HepG2 (cell line): Measurements from ENCODE around the gene ACADVL. TPM values are rescaled to one million over a fixed set of nuclear protein-coding genes. Genes with fewer than 3 reads are reported as not detected.

Source experiments
- BCL6 ChIP-seq: IDR thresholded peaks from 2 replicates; pipeline ENCODE4 v1.6.1; 2016; ENCODE audit warnings: missing genetic modification reagents, missing compliant biosample characterization
- CC2D1A ChIP-seq: sonication (generic); formaldehyde crosslinking; IDR thresholded peaks from 2 replicates; pipeline ENCODE4 v1.8.1; 2023; ENCODE audit warnings: mild to moderate bottlenecking, missing genetic modification reagents
- ELF3 ChIP-seq: IDR thresholded peaks from 2 replicates; pipeline ENCODE4 v1.6.1; 2016; ENCODE audit warnings: missing genetic modification reagents, missing compliant biosample characterization
- FLYWCH1 ChIP-seq: sonication (generic); formaldehyde crosslinking; IDR thresholded peaks from 2 replicates; pipeline ENCODE4 v1.8.1; 2023; ENCODE audit warnings: mild to moderate bottlenecking, missing genetic modification reagents
- FOXK1 ChIP-seq: sonication (generic); formaldehyde crosslinking; IDR thresholded peaks from 2 replicates; pipeline ENCODE4 v1.4.0; 2020; ENCODE audit warnings: low read depth, missing genetic modification reagents, borderline replicate concordance
- GLI4 ChIP-seq: sonication (generic); formaldehyde crosslinking; IDR thresholded peaks from 2 replicates; pipeline ENCODE4 v1.5.1; 2020; ENCODE audit warnings: missing genetic modification reagents, mild to moderate bottlenecking, moderate library complexity, borderline replicate concordance
- GMEB2 ChIP-seq: IDR thresholded peaks from 2 replicates; pipeline ENCODE4 v1.6.1; 2016; ENCODE audit warnings: missing biosample characterization, missing genetic modification reagents, low read depth
- HOXD1 ChIP-seq: sonication (generic); formaldehyde crosslinking; IDR thresholded peaks from 2 replicates; pipeline ENCODE4 v1.5.0; 2020; ENCODE audit warnings: missing genetic modification reagents
- KAT7 ChIP-seq: IDR thresholded peaks from 2 replicates; pipeline ENCODE4 v1.6.1; 2018; ENCODE audit warnings: borderline replicate concordance, missing compliant biosample characterization
- PBX3 ChIP-seq: sonication (generic); formaldehyde crosslinking; IDR thresholded peaks from 2 replicates; pipeline ENCODE4 v1.8.1; 2023; ENCODE audit warnings: missing genetic modification reagents, inconsistent platforms, borderline replicate concordance
- PLRG1 ChIP-seq: fragments of 450-650 bp; conservative IDR thresholded peaks from 2 replicates; pipeline ENCODE4 v1.6.1; 2016
- TBL1XR1 ChIP-seq: fragments of 150-350 bp; IDR thresholded peaks from 2 replicates; pipeline ENCODE4 v1.6.1; 2014; ENCODE audit warnings: borderline replicate concordance, low read length; ENCODE audit not compliant: partially characterized antibody
- TMF1 ChIP-seq: sonication (generic); formaldehyde crosslinking; IDR thresholded peaks from 2 replicates; pipeline ENCODE4 v1.8.1; 2022; ENCODE audit warnings: low read depth, missing genetic modification reagents
- ZBTB8A ChIP-seq: sonication (generic); formaldehyde crosslinking; IDR thresholded peaks from 2 replicates; pipeline ENCODE4 v1.4.0; 2020; ENCODE audit warnings: mild to moderate bottlenecking, low read depth, missing genetic modification reagents, borderline replicate concordance
- ZFP90 ChIP-seq: sonication (generic); formaldehyde crosslinking; IDR thresholded peaks from 2 replicates; pipeline ENCODE4 v1.8.0; 2022; ENCODE audit warnings: missing genetic modification reagents, mild to moderate bottlenecking, inconsistent platforms, borderline replicate concordance
- ZFX ChIP-seq: sonication (generic); formaldehyde crosslinking; IDR thresholded peaks from 2 replicates; pipeline ENCODE4 v1.4.0; 2020; ENCODE audit warnings: mild to moderate bottlenecking, low read depth, missing genetic modification reagents, moderate library complexity
- ZMYM4 ChIP-seq: sonication (generic); formaldehyde crosslinking; IDR thresholded peaks from 2 replicates; pipeline ENCODE4 v1.8.1; 2023; ENCODE audit warnings: mild to moderate bottlenecking, missing genetic modification reagents
- ZNF335 ChIP-seq: sonication (generic); formaldehyde crosslinking; IDR thresholded peaks from 2 replicates; pipeline ENCODE4 v1.4.0; 2020; ENCODE audit warnings: missing genetic modification reagents
- ZNF451 ChIP-seq: sonication (generic); formaldehyde crosslinking; IDR thresholded peaks from 2 replicates; pipeline ENCODE4 v1.5.0; 2020; ENCODE audit warnings: mild to moderate bottlenecking, missing genetic modification reagents
- ZNF564 ChIP-seq: sonication (generic); formaldehyde crosslinking; IDR thresholded peaks from 2 replicates; pipeline ENCODE4 v1.8.1; 2023; ENCODE audit warnings: mild to moderate bottlenecking, missing genetic modification reagents
- ZNF572 ChIP-seq: sonication (generic); formaldehyde crosslinking; IDR thresholded peaks from 2 replicates; pipeline ENCODE4 v1.5.1; 2020; ENCODE audit warnings: mild to moderate bottlenecking, missing genetic modification reagents
- ZNF577 ChIP-seq: sonication (generic); formaldehyde crosslinking; IDR thresholded peaks from 2 replicates; pipeline ENCODE4 v1.4.0; 2020; ENCODE audit warnings: mild to moderate bottlenecking, low read depth, missing genetic modification reagents, borderline replicate concordance
- ZNF580 ChIP-seq: IDR thresholded peaks from 2 replicates; pipeline ENCODE4 v1.6.1; 2016; ENCODE audit warnings: low read depth, borderline replicate concordance
- ZNF737 ChIP-seq: sonication (generic); formaldehyde crosslinking; IDR thresholded peaks from 2 replicates; pipeline ENCODE4 v1.5.0; 2020; ENCODE audit warnings: missing genetic modification reagents, mild to moderate bottlenecking, borderline replicate concordance
- ZNF768 ChIP-seq: sonication (generic); formaldehyde crosslinking; IDR thresholded peaks from 2 replicates; pipeline ENCODE4 v1.4.0; 2020; ENCODE audit warnings: missing genetic modification reagents
- ZNF788 ChIP-seq: sonication (generic); formaldehyde crosslinking; IDR thresholded peaks from 2 replicates; pipeline ENCODE4 v1.5.0; 2020; ENCODE audit warnings: mild to moderate bottlenecking, missing genetic modification reagents, borderline replicate concordance
- polyA plus RNA-seq, 8 experiments: library from polyadenylated mRNA; depleted of rRNA in 3 of 8; stranded (reverse) in 7 of 8; unstranded in 1 of 8; fragments of >200 nt; fragmentation: Illumina TruSeq in 4 of 8; extraction: Trizol in 4 of 8; gene quantifications; 2 replicates each; pipeline versions ENCODE4 v1.2.1 to v1.2.3, GENCODE V29; 2011 to 2016; ENCODE audit warnings: low read depth in 4 of 8, missing spikeins in 1 of 8, mixed read lengths in 1 of 8; ENCODE audit not compliant: insufficient read depth in 1 of 8
- total RNA-seq, 5 experiments: library from RNA; depleted of rRNA; stranded (reverse); fragments of >200 nt; fragmentation: Illumina TruSeq; extraction: Trizol; gene quantifications; 2 replicates each; pipeline ENCODE4 v1.2.3, GENCODE V29; 2016; ENCODE audit warnings: low read depth in 1 of 5

ACADVL gene
- total and polyA plus RNA-seq, 2 of the 13 experiments (the other 11 are each of a cell fraction or from before 2014, with no cell fraction given) = 219 to 412 TPM

GRCh38 chr17:7184091-7184488, 35.6 kb upstream of the ACADVL start (continued):
- TF ChIP-seq TBL1XR1 (no peak), ZNF564 (CRISPR knock-in tag) (peak; percentile 64; the same call in 1 of the 2 replicates), FOXK1 (CRISPR knock-in tag) (no peak), ZNF572 (no peak), GLI4 (CRISPR knock-in tag) (no peak), ZMYM4 (CRISPR knock-in tag) (no peak), ZNF788 (CRISPR knock-in tag) (peak; percentile 51; the same call in 1 of the 2 replicates), ZNF451 (CRISPR knock-in tag) (no peak), CC2D1A (CRISPR knock-in tag) (no peak), FLYWCH1 (CRISPR knock-in tag) (no peak), ZNF737 (CRISPR knock-in tag) (no peak), HOXD1 (CRISPR knock-in tag) (no peak), ELF3 (peak; percentile 83), ZNF335 (no peak), BCL6 (CRISPR knock-in tag) (peak; percentile 11; the same call in 1 of the 2 replicates), ZFX (peak; percentile 81), ZNF580 (no peak; the same call in 1 of the 2 replicates), PBX3 (CRISPR knock-in tag) (no peak), ZFP90 (0 out of 2 replicates have a peak, but pooled peaks have one; percentile 52), GMEB2 (CRISPR knock-in tag) (no peak), KAT7 (CRISPR knock-in tag) (peak; percentile 35; the same call in 1 of the 2 replicates), ZNF577 (no peak), PLRG1 (no peak), TMF1 (CRISPR knock-in tag) (no peak), ZNF768 (CRISPR knock-in tag) (no peak), ZBTB8A (CRISPR knock-in tag) (no peak)
